IMR-90 (cell line): ENCODE results near the gene VPS18.
A peak's percentile ranks its signal among the peaks of the same experiment; 100 is the strongest.

Source experiments
- CEBPB ChIP-seq: IDR thresholded peaks from 2 replicates; pipeline ENCODE4 v1.6.1; 2012; ENCODE audit warnings: low read depth, low read length, improper control_type of control experiment
- TF ChIP-seq, protein P1 (sequence below): conservative IDR thresholded peaks from 2 replicates; pipeline ENCODE4 v1.5.1; 2012; ENCODE audit warnings: mild to moderate bottlenecking, low read depth, low read length, improper control_type of control experiment

DNA sequence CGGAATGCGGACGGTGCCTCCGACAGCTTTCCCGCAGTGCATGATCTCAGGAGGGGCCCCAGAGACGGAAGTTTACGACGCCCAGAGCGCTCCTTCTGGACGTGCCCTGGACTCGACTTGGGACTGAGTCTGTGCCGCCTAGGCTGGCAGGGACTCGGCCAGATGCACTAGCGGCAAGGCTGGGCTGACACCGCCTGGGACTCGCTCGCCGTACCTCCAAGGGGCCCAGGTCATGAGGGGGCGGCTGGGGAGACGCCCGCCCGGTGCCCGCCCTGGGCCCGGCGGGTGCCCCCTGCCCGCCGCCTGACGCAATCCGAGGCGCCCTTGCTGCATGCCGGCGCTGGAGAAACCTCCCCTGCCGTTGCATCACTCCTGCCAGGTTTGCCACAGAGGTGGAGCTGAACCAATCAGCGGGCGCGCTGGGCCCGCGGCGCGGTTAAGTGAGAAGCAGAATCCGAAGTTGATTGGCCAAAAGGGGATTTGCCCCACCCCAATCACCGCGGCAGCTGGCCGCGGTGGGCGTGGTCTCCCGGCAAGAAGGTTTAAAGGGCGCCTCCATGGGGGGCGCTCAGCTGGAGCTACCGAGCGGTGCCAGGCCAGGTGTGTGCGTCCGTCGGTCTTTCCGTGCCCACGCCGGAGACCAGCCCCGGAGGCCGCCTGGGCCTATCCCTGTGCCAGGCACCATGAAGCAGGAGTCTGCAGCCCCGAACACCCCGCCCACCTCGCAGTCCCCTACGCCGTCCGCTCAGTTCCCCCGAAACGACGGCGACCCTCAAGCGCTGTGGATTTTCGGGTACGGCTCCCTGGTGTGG, 58.9 kb downstream of the VPS18 start, which contains the start of gene CHAC1:
- TF ChIP-seq, protein P1, sequence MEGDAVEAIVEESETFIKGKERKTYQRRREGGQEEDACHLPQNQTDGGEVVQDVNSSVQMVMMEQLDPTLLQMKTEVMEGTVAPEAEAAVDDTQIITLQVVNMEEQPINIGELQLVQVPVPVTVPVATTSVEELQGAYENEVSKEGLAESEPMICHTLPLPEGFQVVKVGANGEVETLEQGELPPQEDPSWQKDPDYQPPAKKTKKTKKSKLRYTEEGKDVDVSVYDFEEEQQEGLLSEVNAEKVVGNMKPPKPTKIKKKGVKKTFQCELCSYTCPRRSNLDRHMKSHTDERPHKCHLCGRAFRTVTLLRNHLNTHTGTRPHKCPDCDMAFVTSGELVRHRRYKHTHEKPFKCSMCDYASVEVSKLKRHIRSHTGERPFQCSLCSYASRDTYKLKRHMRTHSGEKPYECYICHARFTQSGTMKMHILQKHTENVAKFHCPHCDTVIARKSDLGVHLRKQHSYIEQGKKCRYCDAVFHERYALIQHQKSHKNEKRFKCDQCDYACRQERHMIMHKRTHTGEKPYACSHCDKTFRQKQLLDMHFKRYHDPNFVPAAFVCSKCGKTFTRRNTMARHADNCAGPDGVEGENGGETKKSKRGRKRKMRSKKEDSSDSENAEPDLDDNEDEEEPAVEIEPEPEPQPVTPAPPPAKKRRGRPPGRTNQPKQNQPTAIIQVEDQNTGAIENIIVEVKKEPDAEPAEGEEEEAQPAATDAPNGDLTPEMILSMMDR, result no peak
- peak; percentile 100 for TF ChIP-seq CEBPB
